ENCODE data around the gene STK32B. TPM values are rescaled to one million over a fixed set of nuclear protein-coding genes. Genes with fewer than 3 reads are reported as not detected.
A peak's percentile ranks its signal among the peaks of the same experiment; 100 is the strongest.

STK32B gene
- total and polyA plus RNA-seq, 9 of the 15 experiments (the other 6 are each of a cell fraction or from before 2014, with no cell fraction given), result 0.03 to 0.20 (median 0.07) TPM; not detected in 2

DNA sequence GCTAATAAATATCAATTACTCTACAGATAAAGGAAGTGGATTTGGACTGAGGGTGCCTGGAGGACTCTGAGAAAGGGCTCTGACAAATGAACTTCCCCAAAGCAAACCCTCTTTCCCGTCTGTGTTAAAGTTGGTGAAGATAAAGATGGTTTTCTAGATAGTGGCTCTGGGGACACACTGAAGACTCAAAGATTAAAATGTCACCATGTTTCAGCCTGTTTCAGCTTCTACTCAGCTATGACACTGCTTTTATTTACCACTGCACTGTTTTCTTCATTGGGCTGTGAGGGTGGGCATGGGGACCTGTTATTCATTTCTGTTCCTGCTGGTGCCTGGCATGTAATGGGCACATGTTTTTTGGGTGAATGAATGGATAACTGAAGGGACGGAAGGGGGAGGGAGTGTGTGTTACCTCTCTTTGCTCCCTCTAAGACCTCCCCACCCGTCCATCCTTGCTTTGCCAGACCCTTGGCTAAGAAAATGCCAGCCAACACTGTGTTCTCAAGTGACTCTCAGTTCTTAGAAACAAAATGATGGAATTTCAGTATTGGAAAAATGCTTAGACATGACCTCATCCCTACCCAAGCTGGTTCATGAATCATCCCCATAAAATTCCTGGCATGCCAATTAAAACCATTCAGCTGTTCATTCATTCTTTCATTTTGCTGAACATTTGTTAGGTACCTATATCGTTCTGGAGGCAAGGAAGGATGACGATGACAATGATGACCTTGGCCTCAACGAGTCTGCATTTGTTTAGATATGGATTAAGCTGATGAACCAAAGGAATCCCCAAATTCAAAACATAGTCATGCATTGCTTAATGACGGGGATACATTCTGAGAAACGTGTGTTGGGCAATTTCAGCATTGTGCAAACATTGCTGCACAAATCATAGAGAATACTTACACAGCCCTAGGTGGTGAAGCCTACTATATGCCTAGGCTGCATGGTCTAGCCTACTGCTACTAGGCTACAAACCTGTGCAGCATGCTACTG is 13.4 kb upstream of the STK32B start (continued):
- TF ChIP-seq TAF9B (IDR thresholded peaks at IDR 0.05; ENCODE audit: partially characterized antibody), result no peak
- no peak for TF ChIP-seq NFXL1 (CRISPR knock-in tag; IDR thresholded peaks at IDR 0.05)
- peak; percentile 70; the same call in 1 of the 2 replicates for TF ChIP-seq EHMT2 (IDR thresholded peaks at IDR 0.05)
- TF ChIP-seq, protein P1, sequence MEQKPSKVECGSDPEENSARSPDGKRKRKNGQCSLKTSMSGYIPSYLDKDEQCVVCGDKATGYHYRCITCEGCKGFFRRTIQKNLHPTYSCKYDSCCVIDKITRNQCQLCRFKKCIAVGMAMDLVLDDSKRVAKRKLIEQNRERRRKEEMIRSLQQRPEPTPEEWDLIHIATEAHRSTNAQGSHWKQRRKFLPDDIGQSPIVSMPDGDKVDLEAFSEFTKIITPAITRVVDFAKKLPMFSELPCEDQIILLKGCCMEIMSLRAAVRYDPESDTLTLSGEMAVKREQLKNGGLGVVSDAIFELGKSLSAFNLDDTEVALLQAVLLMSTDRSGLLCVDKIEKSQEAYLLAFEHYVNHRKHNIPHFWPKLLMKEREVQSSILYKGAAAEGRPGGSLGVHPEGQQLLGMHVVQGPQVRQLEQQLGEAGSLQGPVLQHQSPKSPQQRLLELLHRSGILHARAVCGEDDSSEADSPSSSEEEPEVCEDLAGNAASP (IDR thresholded peaks at IDR 0.05), result no peak
- TF ChIP-seq ZNF316 (IDR thresholded peaks at IDR 0.05), result peak; percentile 66
- peak in 1 of 2 experiments; percentile 60; a peak in 1 of 4 replicates for TF ChIP-seq ARNT (IDR thresholded peaks at IDR 0.05)
- no peak for TF ChIP-seq ZNF384 (IDR thresholded peaks at IDR 0.05; ENCODE audit: low read depth, low read length)
- TF ChIP-seq FOXP4 (CRISPR knock-in tag; IDR thresholded peaks at IDR 0.05; ENCODE audit: borderline replicate concordance), result no peak
- no peak for TF ChIP-seq EZH2 (IDR thresholded peaks at IDR 0.05; ENCODE audit: borderline replicate concordance, low read depth, low read length)
- TF ChIP-seq, protein P2, sequence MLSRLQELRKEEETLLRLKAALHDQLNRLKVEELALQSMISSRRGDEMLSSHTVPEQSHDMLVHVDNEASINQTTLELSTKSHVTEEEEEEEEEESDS (CRISPR knock-in tag; IDR thresholded peaks at IDR 0.05), result no peak
- TF ChIP-seq NFRKB (IDR thresholded peaks at IDR 0.05; ENCODE audit: low read depth), result 0 out of 2 replicates have a peak, but pooled peaks have one; percentile 22
- no peak for TF ChIP-seq THRAP3 (IDR thresholded peaks at IDR 0.05; ENCODE audit: borderline replicate concordance)
- TF ChIP-seq ZBTB49 (CRISPR knock-in tag; IDR thresholded peaks at IDR 0.05; ENCODE audit: borderline replicate concordance), result no peak
- TF ChIP-seq NR2C2 (CRISPR knock-in tag; IDR thresholded peaks at IDR 0.05), result no peak
- TF ChIP-seq NR2C2 (tag; IDR thresholded peaks at IDR 0.05), result no peak
- TF ChIP-seq FOXK1 (CRISPR knock-in tag; IDR thresholded peaks at IDR 0.05; ENCODE audit: borderline replicate concordance), result no peak
- 0 out of 2 replicates have a peak, but pooled peaks have one; percentile 30 for TF ChIP-seq CREB3 (tag; conservative IDR thresholded peaks at IDR 0.05; ENCODE audit: low read depth)
- TF ChIP-seq ILK (tag; IDR thresholded peaks at IDR 0.05; ENCODE audit: borderline replicate concordance, low read depth), result no peak
- TF ChIP-seq RBFOX2 (IDR thresholded peaks at IDR 0.05; ENCODE audit: low read depth, low read length), result no peak
- no peak for TF ChIP-seq MYBL2 (IDR thresholded peaks at IDR 0.05; ENCODE audit: low read depth)
- TF ChIP-seq MYBL2 (CRISPR knock-in tag; IDR thresholded peaks at IDR 0.05; ENCODE audit: borderline replicate concordance), result no peak
